Keratinocyte (primary cell): Measurements from ENCODE around the gene ZNF460. TPM values are rescaled to one million over a fixed set of nuclear protein-coding genes. Genes with fewer than 3 reads are reported as not detected.

ENCODE experiments used
- DNase-seq: peaks from one replicate; pipeline ENCODE4 v3.0.0-alpha.2; 2011; ENCODE audit warnings: low read depth, missing footprints, low spot score
- FAIRE-seq: peaks from 2 replicates; lab custom pipeline; 2011; peaks lifted over from hg19 to GRCh38; lab: Jason Lieb, UNC
- H2AFZ ChIP-seq: 2 replicates; pipeline ENCODE4 v1.6.0; 2012; ENCODE audit warnings: low read length, control low read depth, inconsistent platforms; ENCODE audit not compliant: control insufficient read depth
- H3K27ac ChIP-seq: 2 replicates; pipeline ENCODE4 v1.5.1; 2011; ENCODE audit warnings: low read length; ENCODE audit not compliant: control insufficient read depth, insufficient read depth
- H3K27me3 ChIP-seq: 3 replicates; pipeline ENCODE4 v1.6.0; 2011; ENCODE audit warnings: low read length; ENCODE audit not compliant: control insufficient read depth, insufficient read depth; ENCODE audit errors: extremely low read depth
- H3K36me3 ChIP-seq, 2 experiments: 2 replicates in 1 of 2; 3 replicates in 1 of 2; pipeline ENCODE4 v1.5.1; 2011; ENCODE audit warnings: low read length in 2 of 2, mild to moderate bottlenecking in 1 of 2; ENCODE audit not compliant: control insufficient read depth in 2 of 2, insufficient read depth in 2 of 2; ENCODE audit errors: extremely low read depth in 1 of 2
- H3K4me1 ChIP-seq: 3 replicates; pipeline ENCODE4 v1.5.1; 2011; ENCODE audit warnings: low read length; ENCODE audit not compliant: control insufficient read depth, insufficient read depth; ENCODE audit errors: extremely low read depth
- H3K4me2 ChIP-seq: 3 replicates; pipeline ENCODE4 v1.6.0; 2011; ENCODE audit warnings: low read depth, low read length; ENCODE audit not compliant: control insufficient read depth, insufficient read depth; ENCODE audit errors: extremely low read depth
- H3K4me3 ChIP-seq, 3 experiments: fragments of 200-600 bp in 1 of 3; sonication (generic) in 1 of 3; 2 replicates in 2 of 3; 3 replicates in 1 of 3; pipeline ENCODE4 v1.5.1; 2011 to 2016; ENCODE audit warnings: low read length in 3 of 3, mild to moderate bottlenecking in 3 of 3, control low read depth in 2 of 3, inconsistent platforms in 1 of 3, low read depth in 1 of 3, mixed read lengths in 1 of 3, mixed run types in 1 of 3, moderate library complexity in 1 of 3; ENCODE audit not compliant: control insufficient read depth in 2 of 3, insufficient read depth in 2 of 3; ENCODE audit errors: extremely low read depth in 1 of 3
- H3K79me2 ChIP-seq: 2 replicates; pipeline ENCODE4 v1.6.0; 2012; ENCODE audit warnings: low read length; ENCODE audit not compliant: control insufficient read depth, insufficient read depth
- H3K9ac ChIP-seq: 3 replicates; pipeline ENCODE4 v1.6.0; 2011; ENCODE audit warnings: low read length; ENCODE audit not compliant: control insufficient read depth, insufficient read depth; ENCODE audit errors: extremely low read depth
- H3K9me1 ChIP-seq: 3 replicates; pipeline ENCODE4 v1.6.0; 2011; ENCODE audit warnings: low read length; ENCODE audit not compliant: control insufficient read depth, insufficient read depth; ENCODE audit errors: extremely low read depth
- H3K9me3 ChIP-seq: 2 replicates; pipeline ENCODE4 v1.5.1; 2012; ENCODE audit warnings: low read depth, low read length; ENCODE audit not compliant: control insufficient read depth
- H4K20me1 ChIP-seq: 3 replicates; pipeline ENCODE4 v1.6.0; 2011; ENCODE audit warnings: low read length; ENCODE audit not compliant: control insufficient read depth, insufficient read depth; ENCODE audit errors: extremely low read depth
- CTCF ChIP-seq, 3 experiments: IDR thresholded peaks in 1 of 3; conservative IDR thresholded peaks in 1 of 3; optimal IDR thresholded peaks in 1 of 3; 2 replicates in 2 of 3; 3 replicates in 1 of 3; pipeline versions ENCODE3 to v1.5.1; 2011; ENCODE audit warnings: low read length in 3 of 3, mild to moderate bottlenecking in 3 of 3, moderate library complexity in 2 of 3, control low read depth in 1 of 3, inconsistent platforms in 1 of 3; ENCODE audit not compliant: insufficient read depth in 2 of 3; ENCODE audit errors: extremely low read depth in 1 of 3
- EZH2 ChIP-seq: IDR thresholded peaks from one replicate; pipeline ENCODE4 v1.6.1; 2012; ENCODE audit warnings: inconsistent platforms, mild to moderate bottlenecking, low read length, moderate library complexity
- dilution Hi-C: fragments of 300-500 bp; cut with MboI; formaldehyde crosslinking; loops from one replicate; pipeline ENCODE4 v1.7.0; 2020; ENCODE audit warnings: low sequenced_read_pairs; ENCODE audit not compliant: extremely low pct_ligation_motif_present
- polyA plus RNA-seq, 5 experiments: library from polyadenylated mRNA; depleted of rRNA in 3 of 5; stranded (reverse) in 3 of 5; stranded (forward) in 1 of 5; unstranded in 1 of 5; fragments of >200 nt; gene quantifications; 1 replicate in 1 of 5; 2 replicates in 3 of 5; 3 replicates in 1 of 5; pipeline versions ENCODE4 v1.2.1 to v1.2.3, GENCODE V29; 2011 to 2012; ENCODE audit warnings: missing spikeins in 2 of 5, low read depth in 1 of 5, low replicate concordance in 1 of 5

Gene ZNF460
- polyA plus RNA-seq, 1 donor (not counting 4 experiments of a cell fraction or from before 2014, with no cell fraction given), result 10.3 TPM

- Histone ChIP-seq H3K4me3 (peak overlapping the region; percentile 80 to 92 (median 88)), H4K20me1 (no peaks in the 10 kb centered on the region), H3K79me2 (peaks cover 35% of the 10 kb centered on the region), H3K4me1 (peaks cover 13% of the 10 kb centered on the region), H3K9me3 (no peaks in the 10 kb centered on the region), H3K4me2 (peak overlapping the region; percentile 95), H3K9me1 (peaks cover 2% of the 10 kb centered on the region), H2AFZ (peak overlapping the region; percentile 78), H3K27ac (peak overlapping the region; percentile 77), H3K36me3 (peaks cover 8 to 15% of the 10 kb centered on the region in 2 experiments), H3K9ac (peak overlapping the region; percentile 89), H3K27me3 (no peaks in the 10 kb centered on the region)
- DNase-seq (no peak), FAIRE-seq (no peak)
- TF ChIP-seq EZH2, result no peak
- dilution Hi-C loops, result no loop called here
Observed at GRCh38 chr19:57321116-57321515, 40.8 kb downstream of the ZNF460 start.

GRCh38 chr19:57321751-57322150, 41.5 kb downstream of the ZNF460 start:
- Histone ChIP-seq H4K20me1 (no peaks in the 10 kb centered on the region), H2AFZ (no peak overlapping the region), H3K4me3 (peak overlapping the region; percentile 80 to 92 (median 88)), H3K9ac (no peak overlapping the region), H3K9me1 (peaks cover 2% of the 10 kb centered on the region), H3K27ac (no peak overlapping the region), H3K9me3 (no peaks in the 10 kb centered on the region), H3K27me3 (no peaks in the 10 kb centered on the region), H3K79me2 (peaks cover 35% of the 10 kb centered on the region), H3K4me1 (peaks cover 13% of the 10 kb centered on the region), H3K36me3 (peaks cover 8 to 17% of the 10 kb centered on the region in 2 experiments), H3K4me2 (peak overlapping the region; percentile 95)
- dilution Hi-C loops, result no loop called here
- no peak for DNase-seq
- TF ChIP-seq CTCF (optimal IDR thresholded peaks at IDR 0.05 in 1 of 3, IDR thresholded peaks at IDR 0.05 in 1 of 3, conservative IDR thresholded peaks at IDR 0.05 in 1 of 3; ENCODE audit: extremely low read depth in 1 of 3, insufficient read depth in 2 of 3, low read length in 3 of 3), result no peak
- TF ChIP-seq EZH2, result no peak
- FAIRE-seq, result no peak

DNA sequence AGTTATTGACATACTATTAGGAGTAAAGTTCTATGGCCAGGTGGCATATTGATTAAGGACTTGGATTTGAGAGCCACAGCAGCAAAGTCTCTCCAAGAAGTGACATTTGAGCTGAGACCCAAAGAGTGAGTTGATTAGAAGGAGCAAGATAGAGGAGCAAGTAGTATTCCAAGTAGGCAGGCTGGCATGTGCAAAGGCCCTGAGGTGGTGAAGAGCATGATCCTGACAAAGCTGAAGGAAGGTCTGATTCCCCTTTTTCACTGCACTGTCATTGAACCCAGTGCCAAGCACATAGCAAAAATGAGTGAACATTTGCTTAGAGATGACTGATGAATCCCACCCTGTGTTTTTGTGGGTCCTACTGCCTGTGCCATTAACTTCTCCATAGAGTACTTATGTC, 44.7 kb downstream of the ZNF460 start:
- Histone ChIP-seq H3K9me3 (no peaks in the 10 kb centered on the region), H3K27me3 (no peaks in the 10 kb centered on the region), H3K79me2 (peaks cover 35% of the 10 kb centered on the region), H4K20me1 (no peaks in the 10 kb centered on the region), H3K4me1 (peaks cover 10% of the 10 kb centered on the region), H3K27ac (no peak overlapping the region), H3K4me3 (no peak overlapping the region), H3K9ac (no peak overlapping the region), H3K9me1 (peaks cover 2% of the 10 kb centered on the region), H3K36me3 (peaks cover 23 to 28% of the 10 kb centered on the region in 2 experiments), H3K4me2 (no peak overlapping the region), H2AFZ (no peak overlapping the region)
- FAIRE-seq (no peak), DNase-seq (no peak)
- dilution Hi-C loops, result no loop called here
- TF ChIP-seq EZH2, result no peak
- no peak for TF ChIP-seq CTCF (optimal IDR thresholded peaks at IDR 0.05 in 1 of 3, IDR thresholded peaks at IDR 0.05 in 1 of 3, conservative IDR thresholded peaks at IDR 0.05 in 1 of 3; ENCODE audit: extremely low read depth in 1 of 3, insufficient read depth in 2 of 3, low read length in 3 of 3)
